Suppressor macrophage treated with lipopolysaccharide for 1 hour (primary cell): Measurements from ENCODE around the gene DDX10.

Source experiments
- DNase-seq, 3 donors: peaks; one replicate each; pipeline ENCODE4 v3.0.0-alpha.2; 2020 to 2022

The DDX10 gene

GRCh38 chr11:108835624-108836023, 170.8 kb downstream of the DDX10 start:
- no peak for DNase-seq

- no peak for DNase-seq
These were observed 171.7 kb downstream of the DDX10 start for GRCh38 chr11:108836541-108836940.

- no peak for DNase-seq
These were observed 173.4 kb downstream of the DDX10 start for GRCh38 chr11:108838102-108838791.

- peak; percentile 12 to 24 (median 24) for DNase-seq
These were observed 173.9 kb downstream of the DDX10 start for GRCh38 chr11:108838792-108839105.

GRCh38 chr11:108846009-108846408, 181.1 kb downstream of the DDX10 start:
- DNase-seq, result no peak

GRCh38 chr11:108847298-108847990, 182.6 kb downstream of the DDX10 start:
- DNase-seq, result no peak

GRCh38 chr11:108851781-108852180, 186.9 kb downstream of the DDX10 start:
- no peak for DNase-seq

GRCh38 chr11:108852701-108853100, 187.8 kb downstream of the DDX10 start:
- DNase-seq, result no peak

GRCh38 chr11:108853151-108853550, 188.3 kb downstream of the DDX10 start:
- no peak for DNase-seq

- DNase-seq, result no peak
These were observed 189.0 kb downstream of the DDX10 start for GRCh38 chr11:108853864-108854263.

GRCh38 chr11:108854346-108854745, 189.5 kb downstream of the DDX10 start:
- DNase-seq, result peak; percentile 20 to 45 (median 27)

GRCh38 chr11:108857382-108857781, 192.5 kb downstream of the DDX10 start:
- no peak for DNase-seq

- no peak for DNase-seq
These were observed 193.8 kb downstream of the DDX10 start for GRCh38 chr11:108858622-108859021.

GRCh38 chr11:108859510-108859909, 194.6 kb downstream of the DDX10 start:
- no peak for DNase-seq

- no peak for DNase-seq
These were observed 198.7 kb downstream of the DDX10 start for GRCh38 chr11:108863528-108863927.

GRCh38 chr11:108865406-108865805, 200.5 kb downstream of the DDX10 start:
- DNase-seq, result no peak

GRCh38 chr11:108866781-108867180, 201.9 kb downstream of the DDX10 start:
- DNase-seq, result no peak

GRCh38 chr11:108870373-108871020, 205.6 kb downstream of the DDX10 start:
- no peak for DNase-seq

GRCh38 chr11:108871152-108871551, 206.3 kb downstream of the DDX10 start:
- peak in 1 of 3 donors; percentile 22 for DNase-seq

- no peak for DNase-seq
These were observed 207.0 kb downstream of the DDX10 start for GRCh38 chr11:108871867-108872266.

- DNase-seq, result peak in 2 of 3 donors; percentile 13 to 43
These were observed 208.0 kb downstream of the DDX10 start for GRCh38 chr11:108872781-108873291.

- DNase-seq, result no peak
These were observed 208.4 kb downstream of the DDX10 start for GRCh38 chr11:108873310-108873709.

GRCh38 chr11:108873941-108874340, 209.1 kb downstream of the DDX10 start:
- no peak for DNase-seq

- DNase-seq, result no peak
These were observed 210.3 kb downstream of the DDX10 start for GRCh38 chr11:108875134-108875533.
